WTC11 (cell line): ENCODE results near the gene TNFRSF14. TPM values are rescaled to one million over a fixed set of nuclear protein-coding genes. Genes with fewer than 3 reads are reported as not detected.

Experiments used
- ATAC-seq: fragments of 200-7000 bp; cut with Tn5 transposase; 2 replicates; pipeline ENCODE4 v1.10.0; 2021; ENCODE audit warnings: mild to moderate bottlenecking, moderate library complexity
- CTCF ChIA-PET: fragments of 300-600 bp; sonication (Branson Sonifier 250); formaldehyde crosslinking; loops from one replicate; lab custom pipeline; 2021; ENCODE audit warnings: antibody characterized with exemption; lab: Charles Lee
- POLR2A ChIA-PET: fragments of 350-600 bp; sonication (Branson Sonifier 250); formaldehyde crosslinking; loops from one replicate; lab custom pipeline; 2021; ENCODE audit warnings: antibody characterized with exemption; lab: Charles Lee
- DNase-seq: peaks from one replicate; pipeline ENCODE4 v3.0.0; 2021; ENCODE audit warnings: low spot score
- H3K27ac Mint-ChIP-seq: 2 replicates; pipeline ENCODE4 v1.8.0; 2021; ENCODE audit warnings: mixed read lengths
- H3K27me3 Mint-ChIP-seq: 2 replicates; pipeline ENCODE4 v1.8.0; 2021; ENCODE audit warnings: low read depth, mild to moderate bottlenecking, moderate library complexity, mixed read lengths
- H3K36me3 Mint-ChIP-seq: 2 replicates; pipeline ENCODE4 v1.8.0; 2021; ENCODE audit warnings: mixed read lengths
- H3K4me1 Mint-ChIP-seq: 2 replicates; pipeline ENCODE4 v1.8.0; 2022; ENCODE audit warnings: mixed read lengths
- H3K4me3 Mint-ChIP-seq: 2 replicates; pipeline ENCODE4 v1.8.0; 2021; ENCODE audit warnings: mild to moderate bottlenecking, moderate library complexity, mixed read lengths
- H3K9me3 Mint-ChIP-seq: 2 replicates; pipeline ENCODE4 v1.8.0; 2021; ENCODE audit warnings: mixed read lengths
- ATF6 ChIP-seq: sonication (generic); formaldehyde crosslinking; IDR thresholded peaks from 2 replicates; pipeline ENCODE4 v1.8.1; 2023; ENCODE audit warnings: mild to moderate bottlenecking, missing genetic modification reagents
- CBFB ChIP-seq: sonication (generic); formaldehyde crosslinking; IDR thresholded peaks from 2 replicates; pipeline ENCODE4 v1.8.1; 2022; ENCODE audit warnings: mild to moderate bottlenecking, low read depth, missing genetic modification reagents
- CREB1 ChIP-seq: sonication (generic); formaldehyde crosslinking; IDR thresholded peaks from 2 replicates; pipeline ENCODE4 v1.8.0; 2023; ENCODE audit warnings: mild to moderate bottlenecking, missing genetic modification reagents
- FOXJ3 ChIP-seq: sonication (generic); formaldehyde crosslinking; IDR thresholded peaks from 2 replicates; pipeline ENCODE4 v1.9.0; 2021; ENCODE audit warnings: missing genetic modification reagents, mild to moderate bottlenecking, borderline replicate concordance
- FOXP4 ChIP-seq: sonication (generic); formaldehyde crosslinking; IDR thresholded peaks from 2 replicates; pipeline ENCODE4 v1.8.0; 2022; ENCODE audit warnings: mild to moderate bottlenecking, missing genetic modification reagents
- HMGXB4 ChIP-seq: sonication (generic); formaldehyde crosslinking; IDR thresholded peaks from 2 replicates; pipeline ENCODE4 v1.8.1; 2023; ENCODE audit warnings: mild to moderate bottlenecking, moderate library complexity, missing genetic modification reagents
- SOX15 ChIP-seq: fragments of 250-450 bp; sonication (Bioruptor Pico); IDR thresholded peaks from 2 replicates; pipeline ENCODE4 v1.9.0; 2021; ENCODE audit warnings: mild to moderate bottlenecking
- SP1 ChIP-seq: sonication (generic); formaldehyde crosslinking; conservative IDR thresholded peaks from 2 replicates; pipeline ENCODE4 v1.8.1; 2022; ENCODE audit warnings: missing genetic modification reagents
- ZBTB43 ChIP-seq: sonication (generic); formaldehyde crosslinking; IDR thresholded peaks from 2 replicates; pipeline ENCODE4 v1.8.1; 2023; ENCODE audit warnings: mild to moderate bottlenecking, missing genetic modification reagents
- ZMAT4 ChIP-seq: fragments of 250-450 bp; sonication (Bioruptor Pico); IDR thresholded peaks from 2 replicates; pipeline ENCODE4 v1.9.0; 2021; ENCODE audit warnings: mild to moderate bottlenecking
- ZNF138 ChIP-seq: sonication (generic); formaldehyde crosslinking; conservative IDR thresholded peaks from 2 replicates; pipeline ENCODE4 v1.8.1; 2022; ENCODE audit warnings: mild to moderate bottlenecking, moderate library complexity, missing genetic modification reagents
- ZNF232 ChIP-seq: sonication (generic); formaldehyde crosslinking; IDR thresholded peaks from 2 replicates; pipeline ENCODE4 v1.8.0; 2022; ENCODE audit warnings: mild to moderate bottlenecking, missing genetic modification reagents
- ZNF317 ChIP-seq: sonication (generic); formaldehyde crosslinking; IDR thresholded peaks from 2 replicates; pipeline ENCODE4 v1.8.1; 2023; ENCODE audit warnings: low read depth, mild to moderate bottlenecking, moderate library complexity, missing genetic modification reagents, borderline replicate concordance
- ZNF416 ChIP-seq: fragments of 250-450 bp; sonication (Bioruptor Pico); IDR thresholded peaks from 2 replicates; pipeline ENCODE4 v1.9.0; 2021; ENCODE audit warnings: mild to moderate bottlenecking, inconsistent platforms
- total RNA-seq: library from RNA; stranded (reverse); gene quantifications from 3 replicates; pipeline ENCODE4 v1.2.3, GENCODE V29; 2021

Gene TNFRSF14
- total RNA-seq, 1 experiment from 2014 or later = 0.87 TPM

GRCh38 chr1:2564815-2565374 is 8.7 kb downstream of the TNFRSF14 start:
- no peak for ATAC-seq
- 0 out of 2 replicates have a peak, but pooled peaks cover 3% of the 10 kb centered on the region for H3K4me1 Mint-ChIP-seq
- H3K36me3 Mint-ChIP-seq = no peaks in the 10 kb centered on the region
- H3K27me3 Mint-ChIP-seq = no peaks in the 10 kb centered on the region
- CTCF ChIA-PET = interaction anchor here (1.1 kb wide), 1 partner anchor 41 kb away, joined by 3 read pairs; no protein-coding TSS in a partner anchor
- TF ChIP-seq ZNF138 (CRISPR knock-in tag) (no peak), ATF6 (CRISPR knock-in tag) (no peak), HMGXB4 (CRISPR knock-in tag) (no peak), ZNF416 (CRISPR knock-in tag) (no peak), ZNF232 (CRISPR knock-in tag) (no peak), FOXP4 (CRISPR knock-in tag) (no peak)
- TF ChIP-seq, all 79 proteins: peak for 0
- Mint-ChIP-seq H3K27ac (no peak overlapping the region), H3K9me3 (no peaks in the 10 kb centered on the region), H3K4me3 (no peak overlapping the region)
- DNase-seq = no peak
- POLR2A ChIA-PET = no interaction called here

- POLR2A ChIA-PET = no interaction called here
- ATAC-seq (no peak), DNase-seq (no peak)
- Mint-ChIP-seq H3K4me3 (no peak overlapping the region), H3K27me3 (no peaks in the 10 kb centered on the region), H3K27ac (no peak overlapping the region), H3K36me3 (no peaks in the 10 kb centered on the region), H3K4me1 (0 out of 2 replicates have a peak, but pooled peaks cover 3% of the 10 kb centered on the region), H3K9me3 (no peaks in the 10 kb centered on the region)
- CTCF ChIA-PET = no interaction called here
- TF ChIP-seq ZBTB43 (CRISPR knock-in tag) (no peak), ZNF317 (CRISPR knock-in tag) (no peak), CREB1 (CRISPR knock-in tag) (no peak), CBFB (CRISPR knock-in tag) (no peak), SP1 (CRISPR knock-in tag) (no peak), SOX15 (no peak), FOXJ3 (no peak), ZMAT4 (CRISPR knock-in tag) (no peak)
Measured at GRCh38 chr1:2566101-2567045, 10.2 kb downstream of the TNFRSF14 start.
